WTC11 (cell line): Measurements from ENCODE around the gene GRPR. TPM values are rescaled to one million over a fixed set of nuclear protein-coding genes. Genes with fewer than 3 reads are reported as not detected.

Source experiments
- ATAC-seq: fragments of 200-7000 bp; cut with Tn5 transposase; 2 replicates; pipeline ENCODE4 v1.10.0; 2021; ENCODE audit warnings: mild to moderate bottlenecking, moderate library complexity
- CTCF ChIA-PET: fragments of 300-600 bp; sonication (Branson Sonifier 250); formaldehyde crosslinking; loops from one replicate; lab custom pipeline; 2021; ENCODE audit warnings: antibody characterized with exemption; lab: Charles Lee
- POLR2A ChIA-PET: fragments of 350-600 bp; sonication (Branson Sonifier 250); formaldehyde crosslinking; loops from one replicate; lab custom pipeline; 2021; ENCODE audit warnings: antibody characterized with exemption; lab: Charles Lee
- DNase-seq: peaks from one replicate; pipeline ENCODE4 v3.0.0; 2021; ENCODE audit warnings: low spot score
- H3K27ac Mint-ChIP-seq: 2 replicates; pipeline ENCODE4 v1.8.0; 2021; ENCODE audit warnings: mixed read lengths
- H3K27me3 Mint-ChIP-seq: 2 replicates; pipeline ENCODE4 v1.8.0; 2021; ENCODE audit warnings: low read depth, mild to moderate bottlenecking, moderate library complexity, mixed read lengths
- H3K36me3 Mint-ChIP-seq: 2 replicates; pipeline ENCODE4 v1.8.0; 2021; ENCODE audit warnings: mixed read lengths
- H3K4me1 Mint-ChIP-seq: 2 replicates; pipeline ENCODE4 v1.8.0; 2022; ENCODE audit warnings: mixed read lengths
- H3K4me3 Mint-ChIP-seq: 2 replicates; pipeline ENCODE4 v1.8.0; 2021; ENCODE audit warnings: mild to moderate bottlenecking, moderate library complexity, mixed read lengths
- H3K9me3 Mint-ChIP-seq: 2 replicates; pipeline ENCODE4 v1.8.0; 2021; ENCODE audit warnings: mixed read lengths
- ARID4B ChIP-seq: sonication (generic); formaldehyde crosslinking; IDR thresholded peaks from 2 replicates; pipeline ENCODE4 v1.8.0; 2023; ENCODE audit warnings: missing genetic modification reagents, mild to moderate bottlenecking, borderline replicate concordance
- ATF3 ChIP-seq: sonication (generic); formaldehyde crosslinking; conservative IDR thresholded peaks from 2 replicates; pipeline ENCODE4 v1.8.1; 2022; ENCODE audit warnings: mild to moderate bottlenecking, missing genetic modification reagents
- CDX4 ChIP-seq: fragments of 250-450 bp; sonication (Bioruptor Pico); IDR thresholded peaks from 2 replicates; pipeline ENCODE4 v1.9.0; 2021; ENCODE audit warnings: moderate library complexity, mild to moderate bottlenecking, inconsistent platforms, borderline replicate concordance
- CREB1 ChIP-seq: sonication (generic); formaldehyde crosslinking; IDR thresholded peaks from 2 replicates; pipeline ENCODE4 v1.8.0; 2023; ENCODE audit warnings: mild to moderate bottlenecking, missing genetic modification reagents
- GTF2I ChIP-seq: fragments of 250-450 bp; sonication (Bioruptor Pico); conservative IDR thresholded peaks from 2 replicates; pipeline ENCODE4 v1.4.0; 2021; ENCODE audit warnings: mild to moderate bottlenecking
- JUN ChIP-seq: sonication (generic); formaldehyde crosslinking; IDR thresholded peaks from 2 replicates; pipeline ENCODE4 v1.8.0; 2023; ENCODE audit warnings: mild to moderate bottlenecking, missing genetic modification reagents
- KAT7 ChIP-seq: sonication (generic); formaldehyde crosslinking; IDR thresholded peaks from 2 replicates; pipeline ENCODE4 v1.8.1; 2023; ENCODE audit warnings: missing genetic modification reagents, mild to moderate bottlenecking, borderline replicate concordance
- PREB ChIP-seq: sonication (generic); formaldehyde crosslinking; IDR thresholded peaks from 2 replicates; pipeline ENCODE4 v1.8.1; 2022; ENCODE audit warnings: mild to moderate bottlenecking, missing genetic modification reagents, moderate library complexity, borderline replicate concordance
- PRRX2 ChIP-seq: fragments of 250-450 bp; sonication (Bioruptor Pico); IDR thresholded peaks from 2 replicates; pipeline ENCODE4 v1.8.0; 2021; ENCODE audit warnings: mild to moderate bottlenecking
- SMAD3 ChIP-seq: sonication (generic); formaldehyde crosslinking; IDR thresholded peaks from 2 replicates; pipeline ENCODE4 v1.8.0; 2022; ENCODE audit warnings: missing genetic modification reagents, mild to moderate bottlenecking, borderline replicate concordance
- SOX15 ChIP-seq: fragments of 250-450 bp; sonication (Bioruptor Pico); IDR thresholded peaks from 2 replicates; pipeline ENCODE4 v1.9.0; 2021; ENCODE audit warnings: mild to moderate bottlenecking
- TEAD4 ChIP-seq: sonication (generic); formaldehyde crosslinking; IDR thresholded peaks from 2 replicates; pipeline ENCODE4 v1.8.0; 2022; ENCODE audit warnings: mild to moderate bottlenecking, missing genetic modification reagents
- ZSCAN18 ChIP-seq: fragments of 250-450 bp; sonication (Bioruptor Pico); IDR thresholded peaks from 2 replicates; pipeline ENCODE4 v2.1.2; 2022; ENCODE audit warnings: mild to moderate bottlenecking, moderate library complexity
- total RNA-seq: library from RNA; stranded (reverse); gene quantifications from 3 replicates; pipeline ENCODE4 v1.2.3, GENCODE V29; 2021
- TF ChIP-seq, protein P1 (sequence below): sonication (generic); formaldehyde crosslinking; IDR thresholded peaks from 2 replicates; pipeline ENCODE4 v1.8.1; 2022; ENCODE audit warnings: mild to moderate bottlenecking, moderate library complexity, missing genetic modification reagents
- TF ChIP-seq, protein P2 (sequence below): fragments of 250-450 bp; sonication (Bioruptor Pico); conservative IDR thresholded peaks from 2 replicates; pipeline ENCODE4 v1.9.0; 2021; ENCODE audit warnings: mild to moderate bottlenecking
- TF ChIP-seq, protein P3 (sequence below): fragments of 250-450 bp; sonication (Bioruptor Pico); IDR thresholded peaks from 2 replicates; pipeline ENCODE4 v1.9.0; 2021; ENCODE audit warnings: mild to moderate bottlenecking
- TF ChIP-seq, protein P4 (sequence below): sonication (generic); formaldehyde crosslinking; IDR thresholded peaks from 2 replicates; pipeline ENCODE4 v1.8.1; 2022; ENCODE audit warnings: low read depth, mild to moderate bottlenecking, moderate library complexity, missing genetic modification reagents, borderline replicate concordance

Gene GRPR
- total RNA-seq, 1 experiment from 2014 or later, result 8.9 TPM

GRCh38 chrX:16167181-16167580 is 43.8 kb downstream of the GRPR start, which contains the start of gene MAGEB17 (continued):
- TF ChIP-seq PREB (no peak), ZSCAN18 (CRISPR knock-in tag) (no peak), TEAD4 (no peak)

DNA sequence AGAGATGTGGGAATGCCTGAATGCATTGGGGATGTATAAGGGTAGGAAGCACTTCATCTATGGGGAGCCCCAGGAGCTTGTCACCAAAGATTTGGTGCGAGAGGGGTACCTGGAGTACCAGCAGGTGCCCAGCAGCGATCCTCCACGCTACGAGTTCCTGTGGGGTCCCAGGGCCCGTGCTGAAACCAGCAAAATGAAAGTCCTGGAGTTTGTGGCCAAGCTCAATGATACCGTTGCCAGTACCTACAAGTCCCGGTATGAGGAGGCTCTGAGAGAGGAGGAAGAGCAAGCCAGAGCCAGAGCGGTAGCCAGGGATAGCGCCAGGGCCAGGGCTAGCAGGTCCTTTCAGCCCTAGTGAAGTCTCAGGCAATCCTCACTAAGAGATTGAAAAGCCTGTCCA is 47.7 kb downstream of the GRPR start:
- Mint-ChIP-seq H3K4me3 (no peak overlapping the region), H3K9me3 (no peaks in the 10 kb centered on the region), H3K27me3 (no peaks in the 10 kb centered on the region; the same call in 1 of the 2 replicates), H3K36me3 (peaks cover 9% of the 10 kb centered on the region), H3K27ac (no peak overlapping the region), H3K4me1 (0 out of 2 replicates have a peak, but pooled peaks cover 3% of the 10 kb centered on the region)
- POLR2A ChIA-PET, result no interaction called here
- no peak for DNase-seq
- TF ChIP-seq, protein P1, sequence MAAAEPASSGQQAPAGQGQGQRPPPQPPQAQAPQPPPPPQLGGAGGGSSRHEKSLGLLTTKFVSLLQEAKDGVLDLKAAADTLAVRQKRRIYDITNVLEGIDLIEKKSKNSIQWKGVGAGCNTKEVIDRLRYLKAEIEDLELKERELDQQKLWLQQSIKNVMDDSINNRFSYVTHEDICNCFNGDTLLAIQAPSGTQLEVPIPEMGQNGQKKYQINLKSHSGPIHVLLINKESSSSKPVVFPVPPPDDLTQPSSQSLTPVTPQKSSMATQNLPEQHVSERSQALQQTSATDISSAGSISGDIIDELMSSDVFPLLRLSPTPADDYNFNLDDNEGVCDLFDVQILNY, result no peak
- TF ChIP-seq PRRX2 (no peak), JUN (CRISPR knock-in tag) (no peak)
- no peak for ATAC-seq
- CTCF ChIA-PET, result no interaction called here

DNA sequence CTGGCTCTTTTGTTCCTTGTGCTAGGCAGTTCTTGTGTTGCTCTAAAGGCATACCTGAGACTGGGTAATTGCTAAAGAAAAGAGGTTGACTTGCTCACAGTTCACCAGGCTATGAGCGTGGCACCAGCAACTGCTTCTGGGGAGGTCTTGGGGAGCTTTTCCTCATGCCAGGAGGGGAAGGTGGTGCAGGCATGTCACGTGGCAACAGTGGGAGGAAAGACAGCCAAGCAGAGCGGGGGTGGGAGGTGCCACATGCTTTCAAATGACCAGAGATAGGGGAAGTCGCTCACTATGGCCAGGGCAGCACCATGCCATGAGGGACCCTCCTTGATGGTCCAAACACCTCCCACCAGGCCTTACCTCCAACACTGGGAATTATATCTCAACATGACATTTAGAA is 48.6 kb downstream of the GRPR start:
- no peak for ATAC-seq
- Mint-ChIP-seq H3K27me3 (no peaks in the 10 kb centered on the region; the same call in 1 of the 2 replicates), H3K4me1 (peaks cover 7% of the 10 kb centered on the region; the same call in 1 of the 2 replicates), H3K9me3 (no peaks in the 10 kb centered on the region), H3K36me3 (peaks cover 3% of the 10 kb centered on the region), H3K4me3 (no peak overlapping the region)
- no peak for DNase-seq
- TF ChIP-seq SOX15 (no peak), SMAD3 (CRISPR knock-in tag) (no peak), CDX4 (no peak), GTF2I (CRISPR knock-in tag) (no peak), ARID4B (CRISPR knock-in tag) (no peak), ATF3 (CRISPR knock-in tag) (no peak), CREB1 (CRISPR knock-in tag) (no peak), KAT7 (no peak)
- TF ChIP-seq, protein P2, sequence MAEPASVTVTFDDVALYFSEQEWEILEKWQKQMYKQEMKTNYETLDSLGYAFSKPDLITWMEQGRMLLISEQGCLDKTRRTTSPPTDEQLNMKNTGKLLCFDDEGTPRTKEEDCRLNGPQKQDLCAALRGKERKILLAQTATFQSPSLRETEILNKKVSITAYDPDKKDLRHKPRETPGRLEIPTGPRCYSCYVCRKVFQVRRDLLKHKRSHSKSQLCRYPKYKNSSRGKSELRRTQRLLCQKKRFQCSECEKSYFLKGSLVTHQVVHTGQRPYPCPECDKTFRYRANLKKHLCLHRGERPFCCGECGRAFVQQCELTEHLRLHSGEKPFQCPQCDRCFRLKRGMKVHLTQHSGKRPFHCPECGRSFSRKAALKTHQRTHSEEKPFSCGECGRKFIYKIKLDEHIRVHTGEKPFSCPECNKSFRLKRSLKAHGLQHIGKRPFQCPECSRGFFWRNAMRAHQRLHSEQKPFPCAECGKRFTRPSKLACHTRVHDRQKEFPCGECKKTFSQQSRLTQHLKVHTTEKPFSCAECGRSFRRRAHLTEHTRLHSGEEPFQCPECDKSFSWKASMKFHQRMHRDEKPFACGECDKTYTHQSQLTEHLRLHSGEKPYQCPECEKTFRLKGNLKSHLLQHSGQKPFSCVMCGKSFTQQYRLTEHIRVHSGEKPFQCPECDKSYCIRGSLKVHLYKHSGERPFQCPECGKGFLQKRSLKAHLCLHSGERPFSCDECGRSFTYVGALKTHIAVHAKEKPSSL, result no peak
- TF ChIP-seq, protein P3, sequence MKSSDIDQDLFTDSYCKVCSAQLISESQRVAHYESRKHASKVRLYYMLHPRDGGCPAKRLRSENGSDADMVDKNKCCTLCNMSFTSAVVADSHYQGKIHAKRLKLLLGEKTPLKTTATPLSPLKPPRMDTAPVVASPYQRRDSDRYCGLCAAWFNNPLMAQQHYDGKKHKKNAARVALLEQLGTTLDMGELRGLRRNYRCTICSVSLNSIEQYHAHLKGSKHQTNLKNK (CRISPR knock-in tag), result no peak
- TF ChIP-seq, protein P4, sequence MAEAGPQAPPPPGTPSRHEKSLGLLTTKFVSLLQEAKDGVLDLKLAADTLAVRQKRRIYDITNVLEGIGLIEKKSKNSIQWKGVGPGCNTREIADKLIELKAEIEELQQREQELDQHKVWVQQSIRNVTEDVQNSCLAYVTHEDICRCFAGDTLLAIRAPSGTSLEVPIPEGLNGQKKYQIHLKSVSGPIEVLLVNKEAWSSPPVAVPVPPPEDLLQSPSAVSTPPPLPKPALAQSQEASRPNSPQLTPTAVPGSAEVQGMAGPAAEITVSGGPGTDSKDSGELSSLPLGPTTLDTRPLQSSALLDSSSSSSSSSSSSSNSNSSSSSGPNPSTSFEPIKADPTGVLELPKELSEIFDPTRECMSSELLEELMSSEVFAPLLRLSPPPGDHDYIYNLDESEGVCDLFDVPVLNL (CRISPR knock-in tag), result no peak
- TF ChIP-seq, all 79 proteins: peak for 0
- ChIA-PET CTCF (no interaction called here), POLR2A (no interaction called here)
- H3K27ac Mint-ChIP-seq, result no peak overlapping the region
